HG02870 (cell line): ENCODE measurements around the gene UBE2F.
A peak's percentile ranks its signal among the peaks of the same experiment; 100 is the strongest.
"Not testable (repeated sequence)": the region's sequence is repeated elsewhere in the genome, so short reads cannot be mapped to it uniquely, and the experiment has no call there.

ENCODE experiments used
- ATAC-seq: cut with Tn5 transposase; IDR thresholded peaks from one replicate; pipeline ENCODE4 v1.9.1; 2021; ENCODE audit warnings: mild to moderate bottlenecking, moderate library complexity; ENCODE audit not compliant: unreplicated experiment

Gene UBE2F

DNA sequence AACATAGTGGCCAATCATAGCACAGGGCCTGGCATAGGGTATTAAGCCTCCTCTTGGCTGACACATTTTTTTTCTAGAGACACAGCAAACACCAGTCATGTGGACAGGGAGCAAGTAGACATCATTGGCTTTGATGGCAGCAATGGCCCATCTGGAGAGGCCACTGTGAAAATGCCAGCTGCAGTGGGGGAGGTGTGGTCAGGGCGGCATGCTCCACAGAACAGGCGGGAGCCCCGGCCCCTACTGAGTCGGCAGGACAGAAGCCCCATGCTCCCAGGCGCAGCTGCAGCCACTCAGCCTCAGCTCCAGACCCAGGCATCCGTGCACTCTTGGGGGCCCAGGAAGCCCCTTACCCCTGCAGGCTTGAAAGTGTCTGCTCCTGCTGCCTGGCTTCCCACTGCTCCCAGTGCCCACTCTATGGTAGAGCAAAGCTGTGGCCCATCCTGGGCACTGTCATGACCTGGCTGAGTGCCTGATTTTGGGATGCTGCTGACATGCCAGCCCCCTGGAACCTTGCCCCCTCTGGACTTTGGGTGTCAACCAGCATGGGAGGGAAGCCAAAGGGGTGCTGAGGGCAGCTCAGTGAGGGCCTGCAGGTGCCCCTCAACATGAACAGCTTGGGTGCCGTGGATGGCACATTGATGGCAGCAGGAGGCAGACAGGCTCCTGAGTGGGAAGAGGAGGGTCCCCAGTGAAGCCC is 23.3 kb upstream of the UBE2F start:
- no peak for ATAC-seq

DNA sequence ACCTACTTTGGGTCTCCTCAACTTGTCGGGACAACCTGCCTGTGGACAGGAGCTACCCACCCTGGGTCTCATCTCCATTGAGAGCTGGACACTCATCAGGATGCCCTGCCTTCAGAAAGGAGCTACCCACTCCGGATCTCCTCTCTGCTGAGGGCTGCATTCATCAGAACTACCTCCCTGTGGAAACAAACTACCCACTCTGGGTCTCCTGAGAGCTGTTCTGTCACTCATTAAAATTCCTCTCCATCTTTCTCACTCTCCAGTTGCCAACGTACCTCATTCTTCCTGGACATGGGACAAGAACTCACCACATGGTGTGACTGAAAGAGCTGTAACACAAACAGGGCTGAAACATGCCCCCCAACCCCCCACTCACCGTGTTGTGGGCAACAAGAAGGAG is 22.5 kb upstream of the UBE2F start:
- no peak for ATAC-seq

DNA sequence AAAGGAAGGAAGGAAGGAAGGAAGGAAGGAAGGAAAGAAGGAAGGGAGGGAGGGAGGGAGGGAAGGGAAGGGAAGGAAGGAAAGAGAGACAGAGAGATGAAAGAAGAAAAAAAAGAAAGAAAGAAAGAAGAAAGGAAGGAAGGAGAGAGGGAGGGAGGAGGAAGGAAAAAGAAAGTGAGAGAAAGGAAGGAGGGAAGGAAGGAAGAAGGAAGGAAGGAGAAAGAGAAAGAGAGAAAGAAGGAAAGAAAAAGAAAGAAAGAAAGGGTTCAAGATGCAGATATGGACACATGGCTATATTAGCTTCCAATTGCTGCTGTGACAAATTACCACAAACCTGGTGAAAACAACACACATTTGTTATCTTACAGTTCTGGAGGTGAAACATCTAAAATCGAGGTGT is 20.4 kb upstream of the UBE2F start:
- ATAC-seq: no peak

DNA sequence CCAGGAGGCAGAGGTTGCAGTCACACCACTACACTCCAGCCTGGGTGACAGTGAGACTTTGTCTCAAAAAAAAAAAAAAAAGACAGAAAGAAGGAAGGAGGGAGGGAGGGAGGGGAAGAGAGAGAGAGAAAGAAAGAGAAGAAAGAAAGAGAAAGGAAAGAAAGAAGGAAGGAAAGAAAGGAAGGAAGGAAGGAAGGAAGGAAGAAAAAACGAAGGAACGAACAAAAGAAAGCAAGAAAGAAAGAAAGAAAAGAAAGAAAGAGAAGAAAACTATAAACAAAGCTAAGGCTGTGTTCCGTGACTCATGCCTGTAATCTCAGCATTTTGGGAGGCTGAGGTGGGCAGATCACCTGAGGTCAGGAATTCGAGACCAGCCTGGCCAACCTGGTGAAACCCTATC is 15.5 kb upstream of the UBE2F start:
- not testable (repeated sequence) for ATAC-seq

DNA sequence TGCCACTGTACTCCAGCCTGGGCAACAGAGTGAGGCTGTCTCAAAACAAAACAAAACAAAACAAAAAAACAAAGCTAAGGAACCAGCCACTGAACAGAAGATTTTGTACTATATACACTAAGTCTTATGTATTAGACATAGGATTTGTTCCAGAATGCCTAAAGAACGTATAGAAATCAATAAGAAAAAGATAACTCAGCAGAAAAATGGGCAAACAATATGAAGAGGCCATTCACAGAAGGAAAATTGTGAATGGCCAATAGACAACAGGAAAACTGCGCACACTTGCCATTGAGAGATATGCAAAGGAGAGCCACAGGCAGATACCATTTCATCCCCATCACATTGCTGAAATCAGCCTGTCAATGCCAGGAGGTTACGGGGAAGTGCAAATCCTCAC is 14.9 kb upstream of the UBE2F start:
- no peak for ATAC-seq

DNA sequence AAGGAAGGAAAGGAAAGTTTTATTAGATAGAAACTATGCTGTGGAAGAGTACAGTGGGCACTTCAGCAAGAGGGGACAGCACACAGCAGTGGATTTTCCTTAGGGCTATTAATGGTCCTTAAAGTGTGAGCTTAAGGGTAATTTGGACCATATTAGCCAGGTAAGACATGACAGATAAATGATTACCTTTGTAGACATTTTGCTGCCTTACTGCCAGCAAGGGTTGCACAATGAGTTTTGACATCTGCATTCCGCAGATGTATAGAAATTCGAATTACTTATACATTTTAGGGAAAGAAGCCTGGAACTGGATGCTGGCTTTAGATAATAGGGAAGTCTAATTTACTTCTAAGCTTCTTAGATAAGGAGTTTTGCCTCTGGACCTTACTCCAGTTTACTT is 14.0 kb upstream of the UBE2F start:
- no peak for ATAC-seq

DNA sequence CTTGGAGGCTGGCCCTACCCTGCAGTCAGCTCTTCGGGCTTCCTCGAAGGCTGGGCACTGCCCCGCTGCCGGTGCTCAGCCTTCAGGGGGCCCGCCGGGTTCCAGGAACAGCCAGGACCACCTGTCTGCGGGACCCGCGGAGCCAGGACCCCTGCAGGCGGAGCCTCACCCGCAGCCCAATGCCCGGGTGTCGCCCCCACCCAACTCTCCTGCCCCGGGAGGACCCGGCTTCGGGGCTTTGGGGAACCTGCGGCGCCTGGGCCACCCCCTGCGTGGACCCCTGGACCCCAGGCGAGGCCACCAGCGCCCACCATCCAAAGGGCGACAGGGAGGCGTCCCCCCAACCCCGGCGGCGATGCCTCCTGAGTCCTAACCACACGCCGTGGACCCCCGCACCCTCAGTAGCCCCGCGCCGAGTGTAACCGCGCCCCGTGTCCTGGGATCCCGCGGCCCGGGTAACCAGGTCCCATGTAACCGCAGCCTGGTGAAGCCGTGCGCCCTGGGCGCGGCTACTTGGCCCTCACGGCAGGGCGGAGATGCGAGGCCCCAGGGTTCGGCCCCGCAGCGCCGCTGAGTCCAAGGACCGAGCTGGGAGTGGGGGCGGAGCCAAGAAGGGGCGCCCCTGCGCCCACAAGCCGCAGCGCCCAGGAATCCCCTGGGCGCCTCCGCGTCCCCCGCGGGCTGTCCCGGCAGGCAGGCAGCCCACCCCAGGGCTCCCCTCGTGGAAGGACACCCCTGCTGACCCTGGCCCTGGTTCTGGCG is 11.0 kb upstream of the UBE2F start:
- no peak for ATAC-seq

DNA sequence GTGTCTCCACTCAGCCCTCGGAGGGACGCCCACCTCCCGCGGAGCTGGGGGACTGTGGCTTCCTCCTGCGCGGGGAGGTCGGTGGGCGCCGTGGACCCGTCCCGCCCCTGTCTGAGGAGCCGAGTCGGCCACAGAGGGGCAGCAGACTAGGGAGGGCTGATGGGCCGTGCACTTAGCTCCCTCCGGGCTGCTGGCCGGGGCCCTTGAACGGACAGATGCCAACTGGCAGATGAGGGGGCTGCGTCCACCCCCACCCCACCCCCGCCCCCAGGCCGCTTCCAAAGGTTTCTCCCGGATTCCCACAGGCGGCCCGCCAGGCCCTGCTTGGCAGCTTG is 10.4 kb upstream of the UBE2F start:
- ATAC-seq: no peak

DNA sequence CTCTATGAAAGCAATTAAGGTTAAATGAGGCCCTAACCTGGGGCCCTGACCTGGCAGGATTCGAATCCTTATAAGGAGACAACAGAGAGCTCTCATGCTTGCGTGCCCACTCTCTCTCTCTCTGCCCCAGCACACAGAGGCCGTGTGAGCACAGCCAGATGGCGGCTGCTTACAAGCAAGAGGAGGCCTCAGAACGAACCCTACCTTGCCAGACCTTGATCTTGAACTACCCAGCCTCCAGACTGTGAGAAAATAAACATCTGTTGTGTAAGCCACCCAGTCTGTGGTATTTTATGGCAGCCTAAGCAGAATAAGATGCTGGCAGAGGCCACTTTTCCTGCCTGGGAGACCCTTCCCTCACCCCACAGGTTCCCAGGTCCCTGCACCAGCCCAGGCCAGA is 5.2 kb upstream of the UBE2F start:
- ATAC-seq: no peak

DNA sequence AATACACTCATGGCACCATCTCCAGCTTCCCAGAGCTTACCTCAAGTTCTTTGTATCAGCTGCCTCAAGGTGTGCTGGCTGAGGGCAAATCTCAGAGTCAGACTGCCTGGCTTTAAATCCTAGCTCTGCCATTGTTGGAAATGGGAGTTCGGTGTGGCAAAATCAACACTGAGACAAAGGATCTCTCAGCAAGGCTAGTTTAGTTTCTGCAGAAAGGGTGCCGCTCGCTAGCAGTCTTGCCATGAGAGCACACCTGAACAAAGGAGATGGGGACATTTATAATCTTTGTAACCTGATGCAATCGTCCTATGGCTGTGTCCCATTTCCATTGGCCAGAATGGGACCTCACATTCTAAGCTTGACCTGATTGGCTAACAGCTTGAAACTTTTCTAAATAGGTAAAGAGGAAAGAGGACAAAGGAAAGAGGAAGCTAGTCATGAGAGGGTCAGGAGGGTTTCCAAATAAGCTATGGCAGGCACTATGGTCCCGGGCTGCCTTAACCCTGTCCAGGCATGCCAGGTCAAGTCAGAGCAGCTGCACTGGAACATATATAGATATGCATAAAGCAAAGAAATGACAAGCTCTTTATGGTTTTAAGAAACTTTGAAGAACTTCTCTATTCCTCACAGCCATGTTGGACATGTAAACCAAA is 4.3 kb upstream of the UBE2F start:
- no peak for ATAC-seq

DNA sequence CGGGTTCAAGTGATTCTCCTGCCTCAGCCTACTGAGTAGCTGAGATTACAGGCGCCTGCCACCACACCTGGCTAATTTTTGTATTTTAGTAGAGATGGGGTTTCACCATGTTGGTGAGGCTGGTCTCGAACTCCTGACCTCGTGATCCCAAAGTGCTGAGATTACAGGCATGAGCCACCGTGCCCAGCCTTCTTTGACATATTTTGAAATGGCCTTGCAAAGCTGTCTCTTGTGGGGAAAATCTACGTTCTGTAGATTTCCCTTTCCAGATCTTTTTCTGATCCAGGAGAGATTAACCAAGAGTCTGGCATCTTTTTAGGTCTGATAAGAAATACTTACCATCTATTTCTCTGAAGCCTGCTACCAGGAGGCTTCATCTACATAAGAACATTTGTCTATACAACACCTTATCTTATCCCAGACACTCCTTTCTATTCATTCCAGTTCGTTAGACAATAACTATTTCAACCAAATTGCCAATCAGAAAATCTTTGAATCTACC is 3.3 kb upstream of the UBE2F start:
- not testable (repeated sequence) for ATAC-seq

DNA sequence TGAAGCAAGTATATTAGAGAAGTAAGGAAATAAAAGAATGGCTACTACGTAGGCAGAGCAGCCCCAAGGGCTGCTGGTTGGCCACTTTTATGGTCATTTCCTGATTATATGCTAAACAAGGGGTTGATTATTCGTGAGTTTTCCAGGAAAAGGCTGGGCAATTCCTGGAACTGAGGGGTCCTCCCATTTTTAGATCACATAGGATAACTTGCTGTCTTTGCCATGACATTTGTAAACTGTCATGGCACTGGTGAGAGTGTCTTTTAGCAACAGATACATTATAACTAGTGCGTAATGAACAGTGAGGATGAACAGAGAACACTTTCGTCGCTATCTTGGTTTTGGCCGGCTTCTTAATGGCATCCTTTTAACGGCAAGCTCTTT is 2.6 kb upstream of the UBE2F start:
- no peak for ATAC-seq

DNA sequence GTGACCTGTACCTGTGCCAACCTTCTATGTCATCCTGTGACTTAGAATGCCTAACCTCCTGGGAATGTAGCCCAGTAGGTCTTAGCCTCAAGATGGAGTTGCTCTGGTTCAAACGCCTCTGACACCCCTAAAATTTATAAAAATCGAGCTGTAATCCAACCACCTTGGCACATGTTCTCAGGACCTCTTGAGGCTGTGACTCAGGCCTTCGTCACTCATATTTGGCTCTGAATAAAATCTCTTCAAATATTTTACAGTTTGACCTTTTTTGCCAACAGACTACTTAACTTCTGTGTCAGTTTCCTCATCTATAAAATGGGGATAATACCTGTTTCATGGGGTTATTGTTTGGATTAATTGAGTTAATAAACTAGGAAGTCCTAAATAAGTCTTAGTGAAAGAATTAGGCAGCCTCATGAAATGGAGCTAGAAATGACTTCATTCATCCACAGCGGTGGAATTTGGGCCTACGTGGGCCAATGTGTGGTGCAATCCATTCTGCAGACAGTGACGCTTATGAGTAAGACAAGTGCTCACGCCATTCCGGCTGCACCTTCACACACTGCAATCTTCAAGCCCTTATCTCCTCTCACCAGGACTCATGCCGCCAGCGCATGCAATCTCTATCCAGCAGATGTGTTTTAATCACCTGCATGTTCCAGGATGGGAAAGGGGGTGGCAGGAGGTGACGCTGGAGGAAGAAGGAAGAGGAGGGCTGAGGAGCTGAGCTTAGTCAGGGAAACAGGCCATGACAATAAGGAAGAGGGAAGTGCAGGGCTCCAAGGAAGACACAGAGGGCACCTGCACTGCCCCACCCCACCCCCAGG is 2.0 kb upstream of the UBE2F start:
- no peak for ATAC-seq

DNA sequence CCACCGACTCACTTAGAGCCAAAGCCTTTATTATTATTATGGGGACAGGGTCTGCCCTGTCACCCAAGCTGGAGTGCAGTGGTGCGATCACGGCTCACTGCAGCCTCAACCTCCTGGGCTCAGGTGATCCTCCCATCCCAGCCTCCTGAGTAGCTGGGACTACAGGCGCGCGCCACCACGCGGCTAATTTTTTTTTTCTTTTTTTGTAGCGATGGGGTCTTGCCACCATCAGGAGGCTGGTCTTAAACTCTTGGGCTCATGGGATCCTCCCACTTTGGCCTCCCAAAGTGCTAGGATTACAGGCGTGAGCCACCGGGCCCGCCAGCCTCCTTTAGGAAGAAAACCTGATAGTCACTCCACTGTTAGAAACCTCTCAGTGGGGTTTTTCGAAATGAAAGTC is 970 bp upstream of the UBE2F start:
- ATAC-seq: not testable (repeated sequence)

DNA sequence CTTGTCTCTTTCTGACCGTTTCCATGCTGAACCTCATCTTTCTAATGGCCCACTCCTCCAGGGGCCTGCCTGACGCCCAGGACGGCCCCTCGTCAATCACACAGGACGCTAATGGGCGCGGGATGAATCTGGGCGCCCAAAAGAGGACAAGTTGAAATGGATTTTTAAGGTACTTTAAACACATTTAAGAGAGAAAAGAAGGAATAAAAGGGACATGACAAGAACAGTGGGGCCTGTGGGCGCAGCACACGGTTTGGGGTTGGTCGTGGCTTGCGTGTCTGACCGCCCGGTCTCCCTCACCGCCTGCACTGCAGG is 607 bp upstream of the UBE2F start:
- ATAC-seq: peak; percentile 25

DNA sequence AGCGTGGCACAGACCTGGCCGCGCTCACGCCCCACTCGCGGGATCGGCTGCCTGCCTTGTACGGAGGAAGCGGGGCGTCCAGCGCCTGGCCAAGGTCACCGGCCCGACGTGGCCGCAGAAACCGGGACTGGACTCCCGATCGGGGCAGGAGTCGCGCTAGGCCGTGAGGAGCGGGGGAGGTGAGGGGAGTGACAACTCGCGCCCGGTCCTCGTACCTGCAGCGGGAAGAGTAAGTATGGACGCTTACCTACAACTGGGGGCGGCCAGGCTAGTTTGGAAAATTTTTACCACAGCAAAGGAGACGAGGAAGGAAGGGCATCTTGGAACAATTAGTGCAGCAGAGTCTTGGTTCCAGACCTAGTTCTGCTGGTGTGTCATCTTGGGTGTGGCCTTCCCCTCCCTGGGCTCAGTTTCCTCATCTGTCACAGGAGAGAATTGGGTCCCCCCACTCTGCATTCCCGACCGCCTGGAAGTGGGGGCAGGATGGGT is 693 bp downstream of the UBE2F start:
- no peak for ATAC-seq

DNA sequence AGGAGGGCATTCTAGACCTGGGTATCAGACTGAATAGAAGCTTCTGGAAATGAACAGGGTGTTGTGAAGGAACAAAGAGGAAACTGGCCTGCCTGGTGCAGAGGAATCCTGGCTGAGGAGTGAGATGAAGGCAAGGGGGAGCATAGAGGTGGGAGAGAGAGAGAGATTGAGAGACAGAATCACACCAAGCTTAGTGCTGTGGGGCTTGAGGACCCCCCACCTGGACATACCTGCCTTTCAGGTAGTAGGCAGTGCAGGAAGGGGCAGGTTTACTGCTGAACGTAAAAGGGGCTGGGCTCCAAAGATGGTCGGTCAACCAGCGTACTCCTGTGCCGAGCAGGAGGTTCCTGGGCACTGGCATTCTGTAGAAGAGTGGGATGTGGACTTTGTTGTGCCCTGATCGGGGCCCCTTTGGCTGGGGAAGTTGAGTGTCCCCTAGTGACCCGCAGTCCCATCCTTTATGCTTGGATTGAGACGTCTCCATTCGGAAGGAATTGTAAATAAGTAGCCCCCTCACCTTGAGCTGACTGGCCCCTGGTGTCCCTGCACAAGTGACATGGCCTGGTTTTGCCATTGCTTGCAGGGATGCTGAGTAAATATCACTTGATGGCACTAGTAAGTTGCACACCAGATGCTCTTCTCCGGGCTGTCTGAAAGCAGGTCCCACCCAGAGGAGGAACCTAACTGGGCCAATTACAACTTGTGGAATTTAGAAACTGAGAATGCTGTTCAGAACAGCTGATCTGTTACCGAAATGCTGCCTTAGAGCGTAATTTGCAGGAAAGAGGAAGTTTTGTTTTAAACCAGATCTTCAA is 1.4 kb downstream of the UBE2F start:
- ATAC-seq: no peak

DNA sequence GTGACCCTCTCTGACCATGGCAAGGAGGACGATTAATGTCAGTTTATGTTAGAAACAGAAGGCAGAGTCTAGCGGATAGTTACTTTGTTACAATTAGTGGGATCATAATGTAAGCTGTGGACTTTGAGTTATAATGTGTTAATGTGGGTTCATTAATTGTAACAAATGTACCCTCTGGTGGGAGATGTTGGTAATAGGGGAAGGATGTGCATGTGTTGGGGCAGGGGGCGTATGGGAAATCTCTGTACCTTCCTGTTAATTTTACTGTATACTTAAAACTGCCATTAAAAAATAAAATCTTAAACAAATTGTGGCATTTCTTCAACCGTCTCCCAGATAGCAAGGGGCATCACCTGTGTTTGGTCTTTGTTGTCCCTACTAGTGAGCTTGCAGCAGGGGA is 4.8 kb downstream of the UBE2F start:
- no peak for ATAC-seq

DNA sequence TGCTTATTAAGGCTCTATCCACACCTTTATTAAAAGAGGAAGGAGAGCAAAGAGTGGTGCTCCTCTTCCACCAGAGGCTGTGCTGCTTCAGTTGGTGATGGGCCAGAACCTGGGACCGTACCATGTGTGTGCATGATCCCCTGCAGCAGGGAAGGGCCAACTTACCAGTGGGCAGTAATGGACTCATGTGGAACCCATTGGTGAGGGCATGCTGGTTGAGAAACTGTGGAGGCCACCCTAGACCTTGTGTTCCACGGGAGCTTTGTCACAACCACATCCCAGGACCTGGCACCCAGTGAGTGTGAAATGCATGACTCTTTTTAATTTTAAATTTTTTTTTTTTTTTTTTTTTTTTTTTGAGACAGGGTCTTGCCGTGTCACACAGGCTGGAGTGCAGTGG is 5.4 kb downstream of the UBE2F start:
- no peak for ATAC-seq

DNA sequence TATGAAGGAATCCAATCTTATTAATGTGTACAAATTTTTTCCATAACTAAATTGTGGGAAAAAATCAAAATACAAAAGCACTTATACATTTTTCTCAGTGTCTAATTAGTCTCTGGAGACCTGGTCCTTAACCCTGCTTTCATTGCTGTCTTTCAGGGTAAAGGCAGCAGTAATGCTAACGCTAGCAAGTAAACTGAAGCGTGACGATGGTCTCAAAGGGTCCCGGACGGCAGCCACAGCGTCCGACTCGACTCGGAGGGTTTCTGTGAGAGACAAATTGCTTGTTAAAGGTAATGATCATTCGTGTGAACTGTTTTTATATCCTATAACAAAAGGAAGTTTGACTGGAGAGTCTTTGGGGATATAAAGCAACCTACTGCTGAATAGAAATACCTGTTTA is 6.1 kb downstream of the UBE2F start:
- ATAC-seq: no peak
